ENCODE results near the gene XPR1.
"Not testable (repeated sequence)": the region's sequence is repeated elsewhere in the genome, so short reads cannot be mapped to it uniquely, and the experiment has no call there.

Gene XPR1

GRCh38 chr1:180693564-180694244 is 61.9 kb downstream of the XPR1 start:
- Histone ChIP-seq H4K5ac (ENCODE audit: low read length) (no peak overlapping the region), H2BK5ac (ENCODE audit: low read length) (no peak overlapping the region), H3K9ac (ENCODE audit: low read length) (no peak overlapping the region), H2AK5ac (ENCODE audit: low read length) (no peak overlapping the region), H4K8ac (ENCODE audit: low read depth, low read length) (no peak overlapping the region), H3K79me2 (ENCODE audit: control insufficient read depth, insufficient read depth, low read length) (no peaks in the 10 kb centered on the region), H2BK120ac (ENCODE audit: low read depth, low read length) (no peak overlapping the region), H3K4ac (ENCODE audit: low read depth, low read length) (no peak overlapping the region), H3K4me3 (ENCODE audit: low read length) (no peak overlapping the region), H3K4me1 (ENCODE audit: control insufficient read depth, low read depth, low read length) (no peaks in the 10 kb centered on the region), H3K56ac (ENCODE audit: low read length) (no peak overlapping the region), H3K18ac (ENCODE audit: low read length) (no peak overlapping the region), H3K23ac (ENCODE audit: low read length) (no peak overlapping the region), H3K27ac (ENCODE audit: low read depth, low read length) (no peak overlapping the region), H3K79me1 (ENCODE audit: low read length) (no peaks in the 10 kb centered on the region), H3K27me3 (ENCODE audit: insufficient read depth, low read length, poor library complexity) (no peaks in the 10 kb centered on the region), H3K4me2 (ENCODE audit: low read length) (no peak overlapping the region), H3K36me3 (ENCODE audit: control insufficient read depth, insufficient read depth, low read length) (no peaks in the 10 kb centered on the region), H2BK15ac (replicated peaks; ENCODE audit: low read depth) (no peak overlapping the region)
- no peak for DNase-seq
- WGBS (ENCODE audit: extremely low coverage, insufficient coverage, low lambda C conversion rate) = no CpG with 5 or more reads among the region's 5 CpGs

- no peaks in the 10 kb centered on the region for H3K36me3 ChIP-seq (ENCODE audit: control insufficient read depth, insufficient read depth, low read length)
- no peaks in the 10 kb centered on the region for H3K27me3 ChIP-seq (ENCODE audit: insufficient read depth, low read length, poor library complexity)
- no peaks in the 10 kb centered on the region for H3K79me2 ChIP-seq (ENCODE audit: control insufficient read depth, insufficient read depth, low read length)
- H3K4me1 ChIP-seq (ENCODE audit: control insufficient read depth, low read depth, low read length) = no peaks in the 10 kb centered on the region
- H3K56ac ChIP-seq (ENCODE audit: low read length) = no peak overlapping the region
- H3K9ac ChIP-seq (ENCODE audit: low read length) = no peak overlapping the region
- DNase-seq = no peak
- no peak overlapping the region for H3K18ac ChIP-seq (ENCODE audit: low read length)
- no peak overlapping the region for H2BK5ac ChIP-seq (ENCODE audit: low read length)
- H2AK5ac ChIP-seq (ENCODE audit: low read length) = no peak overlapping the region
- WGBS (ENCODE audit: extremely low coverage, insufficient coverage, low lambda C conversion rate) = no CpG with 5 or more reads among the region's 8 CpGs
- no peak overlapping the region for H2BK120ac ChIP-seq (ENCODE audit: low read depth, low read length)
- no peak overlapping the region for H3K4ac ChIP-seq (ENCODE audit: low read depth, low read length)
- no peak overlapping the region for H3K4me2 ChIP-seq (ENCODE audit: low read length)
- no peak overlapping the region for H4K8ac ChIP-seq (ENCODE audit: low read depth, low read length)
- no peak overlapping the region for H4K5ac ChIP-seq (ENCODE audit: low read length)
- H3K23ac ChIP-seq (ENCODE audit: low read length) = no peak overlapping the region
- no peak overlapping the region for H3K4me3 ChIP-seq (ENCODE audit: low read length)
- no peak overlapping the region for H2BK15ac ChIP-seq (replicated peaks; ENCODE audit: low read depth)
- no peak overlapping the region for H3K27ac ChIP-seq (ENCODE audit: low read depth, low read length)
- no peaks in the 10 kb centered on the region for H3K79me1 ChIP-seq (ENCODE audit: low read length)
Measured at GRCh38 chr1:180695282-180695681, 63.5 kb downstream of the XPR1 start.

GRCh38 chr1:180696361-180696760 is 64.5 kb downstream of the XPR1 start:
- H3K9ac ChIP-seq (ENCODE audit: low read length) = no peak overlapping the region
- no peak overlapping the region for H2AK5ac ChIP-seq (ENCODE audit: low read length)
- no peaks in the 10 kb centered on the region for H3K4me1 ChIP-seq (ENCODE audit: control insufficient read depth, low read depth, low read length)
- no peaks in the 10 kb centered on the region for H3K36me3 ChIP-seq (ENCODE audit: control insufficient read depth, insufficient read depth, low read length)
- no peak overlapping the region for H3K23ac ChIP-seq (ENCODE audit: low read length)
- H3K4me3 ChIP-seq (ENCODE audit: low read length) = no peak overlapping the region
- H3K56ac ChIP-seq (ENCODE audit: low read length) = no peak overlapping the region
- no CpG with 5 or more reads among the region's 1 CpG for WGBS (ENCODE audit: extremely low coverage, insufficient coverage, low lambda C conversion rate)
- no peak overlapping the region for H3K18ac ChIP-seq (ENCODE audit: low read length)
- H3K4me2 ChIP-seq (ENCODE audit: low read length) = no peak overlapping the region
- H4K8ac ChIP-seq (ENCODE audit: low read depth, low read length) = no peak overlapping the region
- H2BK120ac ChIP-seq (ENCODE audit: low read depth, low read length) = no peak overlapping the region
- H2BK5ac ChIP-seq (ENCODE audit: low read length) = no peak overlapping the region
- H3K79me2 ChIP-seq (ENCODE audit: control insufficient read depth, insufficient read depth, low read length) = no peaks in the 10 kb centered on the region
- no peak overlapping the region for H3K27ac ChIP-seq (ENCODE audit: low read depth, low read length)
- no peak overlapping the region for H3K4ac ChIP-seq (ENCODE audit: low read depth, low read length)
- no peak for DNase-seq
- H3K79me1 ChIP-seq (ENCODE audit: low read length) = no peaks in the 10 kb centered on the region
- H3K27me3 ChIP-seq (ENCODE audit: insufficient read depth, low read length, poor library complexity) = no peaks in the 10 kb centered on the region
- H4K5ac ChIP-seq (ENCODE audit: low read length) = no peak overlapping the region
- H2BK15ac ChIP-seq (replicated peaks; ENCODE audit: low read depth) = no peak overlapping the region

- no peak overlapping the region for H4K8ac ChIP-seq (ENCODE audit: low read depth, low read length)
- no peak overlapping the region for H2BK5ac ChIP-seq (ENCODE audit: low read length)
- no peak overlapping the region for H3K23ac ChIP-seq (ENCODE audit: low read length)
- no peak overlapping the region for H3K9ac ChIP-seq (ENCODE audit: low read length)
- no peak overlapping the region for H3K4ac ChIP-seq (ENCODE audit: low read depth, low read length)
- H3K27ac ChIP-seq (ENCODE audit: low read depth, low read length) = no peak overlapping the region
- H2AK5ac ChIP-seq (ENCODE audit: low read length) = no peak overlapping the region
- no peak overlapping the region for H3K56ac ChIP-seq (ENCODE audit: low read length)
- H3K27me3 ChIP-seq (ENCODE audit: insufficient read depth, low read length, poor library complexity) = no peaks in the 10 kb centered on the region
- no peak overlapping the region for H2BK15ac ChIP-seq (replicated peaks; ENCODE audit: low read depth)
- DNase-seq = no peak
- WGBS (ENCODE audit: extremely low coverage, insufficient coverage, low lambda C conversion rate) = no CpG with 5 or more reads among the region's 1 CpG
- no peaks in the 10 kb centered on the region for H3K4me1 ChIP-seq (ENCODE audit: control insufficient read depth, low read depth, low read length)
- no peak overlapping the region for H3K4me3 ChIP-seq (ENCODE audit: low read length)
- no peaks in the 10 kb centered on the region for H3K36me3 ChIP-seq (ENCODE audit: control insufficient read depth, insufficient read depth, low read length)
- H3K18ac ChIP-seq (ENCODE audit: low read length) = no peak overlapping the region
- H2BK120ac ChIP-seq (ENCODE audit: low read depth, low read length) = no peak overlapping the region
- H3K79me2 ChIP-seq (ENCODE audit: control insufficient read depth, insufficient read depth, low read length) = peaks cover 4% of the 10 kb centered on the region
- no peak overlapping the region for H4K5ac ChIP-seq (ENCODE audit: low read length)
- no peak overlapping the region for H3K4me2 ChIP-seq (ENCODE audit: low read length)
- H3K79me1 ChIP-seq (ENCODE audit: low read length) = peaks cover 4% of the 10 kb centered on the region
Measured at GRCh38 chr1:180698580-180698979, 66.8 kb downstream of the XPR1 start.

GRCh38 chr1:180702376-180702775 is 70.6 kb downstream of the XPR1 start:
- not testable (repeated sequence) for H3K79me2 ChIP-seq (ENCODE audit: control insufficient read depth, insufficient read depth, low read length); H3K79me1 ChIP-seq (ENCODE audit: low read length); H3K27me3 ChIP-seq (ENCODE audit: insufficient read depth, low read length, poor library complexity); H4K8ac ChIP-seq (ENCODE audit: low read depth, low read length); H3K9ac ChIP-seq (ENCODE audit: low read length); H3K4ac ChIP-seq (ENCODE audit: low read depth, low read length); H2BK5ac ChIP-seq (ENCODE audit: low read length); H3K4me1 ChIP-seq (ENCODE audit: control insufficient read depth, low read depth, low read length); H4K5ac ChIP-seq (ENCODE audit: low read length); H3K27ac ChIP-seq (ENCODE audit: low read depth, low read length); H3K56ac ChIP-seq (ENCODE audit: low read length); DNase-seq; H2AK5ac ChIP-seq (ENCODE audit: low read length); H3K23ac ChIP-seq (ENCODE audit: low read length); H3K4me2 ChIP-seq (ENCODE audit: low read length); H2BK120ac ChIP-seq (ENCODE audit: low read depth, low read length); H3K4me3 ChIP-seq (ENCODE audit: low read length); H2BK15ac ChIP-seq (replicated peaks; ENCODE audit: low read depth); H3K18ac ChIP-seq (ENCODE audit: low read length); H3K36me3 ChIP-seq (ENCODE audit: control insufficient read depth, insufficient read depth, low read length)
- no CpG with 5 or more reads among the region's 2 CpGs for whole genome bisulfite sequencing (ENCODE audit: extremely low coverage, insufficient coverage, low lambda C conversion rate)

- not testable (repeated sequence) for H3K27ac ChIP-seq (ENCODE audit: low read depth, low read length)
Measured at GRCh38 chr1:180710746-180711145, 78.9 kb downstream of the XPR1 start.

More at GRCh38 chr1:180710746-180711145, 78.9 kb downstream of the XPR1 start:
- WGBS (ENCODE audit: extremely low coverage, insufficient coverage, low lambda C conversion rate) = no CpG with 5 or more reads among the region's 30 CpGs
- H4K5ac ChIP-seq (ENCODE audit: low read length); H3K4me3 ChIP-seq (ENCODE audit: low read length); H4K8ac ChIP-seq (ENCODE audit: low read depth, low read length); DNase-seq; H3K27me3 ChIP-seq (ENCODE audit: insufficient read depth, low read length, poor library complexity); H3K79me1 ChIP-seq (ENCODE audit: low read length); H3K18ac ChIP-seq (ENCODE audit: low read length); H3K4me2 ChIP-seq (ENCODE audit: low read length); H3K79me2 ChIP-seq (ENCODE audit: control insufficient read depth, insufficient read depth, low read length); H3K23ac ChIP-seq (ENCODE audit: low read length); H2BK120ac ChIP-seq (ENCODE audit: low read depth, low read length); H2BK15ac ChIP-seq (replicated peaks; ENCODE audit: low read depth); H3K56ac ChIP-seq (ENCODE audit: low read length); H3K36me3 ChIP-seq (ENCODE audit: control insufficient read depth, insufficient read depth, low read length); H3K4me1 ChIP-seq (ENCODE audit: control insufficient read depth, low read depth, low read length); H3K4ac ChIP-seq (ENCODE audit: low read depth, low read length); H3K9ac ChIP-seq (ENCODE audit: low read length); H2BK5ac ChIP-seq (ENCODE audit: low read length); H2AK5ac ChIP-seq (ENCODE audit: low read length): not testable (repeated sequence)

Data from mesendoderm (in vitro differentiated cells).